ENCODE data around the gene HMCN1.
"Not testable (repeated sequence)": the region's sequence is repeated elsewhere in the genome, so short reads cannot be mapped to it uniquely, and the experiment has no call there.

Gene HMCN1

DNA sequence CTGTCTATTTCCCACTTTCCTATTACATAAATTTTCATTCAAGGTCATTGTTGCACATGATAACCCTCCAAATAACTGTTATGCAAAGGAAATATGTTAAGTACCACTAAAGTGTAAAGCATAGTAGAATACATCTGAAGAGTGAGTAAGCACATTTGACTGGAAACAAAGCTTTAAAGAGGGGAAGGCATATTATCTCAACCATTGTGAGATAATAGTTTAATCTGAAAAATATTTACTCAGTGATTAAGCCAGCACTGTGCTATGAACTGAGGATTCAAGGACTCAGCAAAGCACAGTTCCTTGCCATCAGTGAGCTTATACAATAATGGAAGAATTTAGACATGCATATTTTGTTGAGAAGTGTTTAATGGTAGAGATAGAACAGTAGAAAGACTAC is 127.4 kb downstream of the HMCN1 start:
- Histone ChIP-seq H3K36me3 (ENCODE audit: control insufficient read depth, insufficient read depth, low read length) (no peaks in the 10 kb centered on the region), H3K4me1 (ENCODE audit: control insufficient read depth, insufficient read depth, low read length) (no peaks in the 10 kb centered on the region), H3K9me3 (ENCODE audit: control insufficient read depth, low read length) (no peaks in the 10 kb centered on the region), H3K9ac (ENCODE audit: low read length) (no peak overlapping the region), H3K4me3 (ENCODE audit: low read length) (no peak overlapping the region), H3K27me3 (ENCODE audit: control insufficient read depth, insufficient read depth, low read length) (no peaks in the 10 kb centered on the region)

DNA sequence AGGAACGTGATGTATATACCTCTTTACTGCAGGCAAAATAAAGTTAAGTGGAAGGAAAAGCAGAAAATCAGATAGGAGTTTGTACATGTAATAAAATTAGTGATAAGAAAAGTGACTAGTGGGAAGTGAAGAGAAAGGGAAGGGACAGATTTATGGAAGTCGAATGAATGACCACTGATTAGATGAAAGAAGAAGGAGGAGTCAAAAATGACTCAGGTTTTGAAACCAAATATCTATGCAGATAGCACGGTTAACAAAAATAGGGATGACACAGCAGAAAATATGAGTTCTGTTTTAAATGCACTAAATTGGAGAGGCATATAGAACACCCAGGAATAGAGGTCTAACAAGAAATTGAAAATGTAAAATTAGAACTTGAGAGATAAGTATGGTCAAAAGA is 128.0 kb downstream of the HMCN1 start:
- no peaks in the 10 kb centered on the region for H3K9me3 ChIP-seq (ENCODE audit: control insufficient read depth, low read length)
- H3K4me1 ChIP-seq (ENCODE audit: control insufficient read depth, insufficient read depth, low read length), result no peaks in the 10 kb centered on the region
- no peak overlapping the region for H3K9ac ChIP-seq (ENCODE audit: low read length)
- H3K27me3 ChIP-seq (ENCODE audit: control insufficient read depth, insufficient read depth, low read length), result no peaks in the 10 kb centered on the region
- no peak overlapping the region for H3K4me3 ChIP-seq (ENCODE audit: low read length)
- H3K36me3 ChIP-seq (ENCODE audit: control insufficient read depth, insufficient read depth, low read length), result no peaks in the 10 kb centered on the region

DNA sequence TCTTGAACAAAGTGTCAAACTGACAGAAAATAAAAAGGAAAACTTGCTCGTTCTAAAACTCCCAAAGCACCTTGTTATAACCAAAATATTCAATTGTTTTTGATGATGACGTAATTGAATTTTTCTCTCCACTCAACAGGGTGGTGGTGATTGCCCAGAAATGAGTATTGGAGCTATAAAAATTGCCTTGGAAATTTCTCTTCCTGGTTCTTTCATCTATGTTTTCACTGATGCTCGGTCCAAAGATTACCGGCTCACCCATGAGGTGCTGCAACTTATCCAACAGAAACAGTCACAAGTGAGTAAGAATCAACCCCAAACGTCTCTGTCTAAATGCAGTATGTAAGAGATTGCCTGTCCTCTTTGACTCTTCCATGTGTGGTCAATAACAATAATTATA is 130.1 kb downstream of the HMCN1 start:
- H3K4me1 ChIP-seq (ENCODE audit: control insufficient read depth, insufficient read depth, low read length), result no peaks in the 10 kb centered on the region
- H3K27me3 ChIP-seq (ENCODE audit: control insufficient read depth, insufficient read depth, low read length), result no peaks in the 10 kb centered on the region
- no peaks in the 10 kb centered on the region for H3K9me3 ChIP-seq (ENCODE audit: control insufficient read depth, low read length)

DNA sequence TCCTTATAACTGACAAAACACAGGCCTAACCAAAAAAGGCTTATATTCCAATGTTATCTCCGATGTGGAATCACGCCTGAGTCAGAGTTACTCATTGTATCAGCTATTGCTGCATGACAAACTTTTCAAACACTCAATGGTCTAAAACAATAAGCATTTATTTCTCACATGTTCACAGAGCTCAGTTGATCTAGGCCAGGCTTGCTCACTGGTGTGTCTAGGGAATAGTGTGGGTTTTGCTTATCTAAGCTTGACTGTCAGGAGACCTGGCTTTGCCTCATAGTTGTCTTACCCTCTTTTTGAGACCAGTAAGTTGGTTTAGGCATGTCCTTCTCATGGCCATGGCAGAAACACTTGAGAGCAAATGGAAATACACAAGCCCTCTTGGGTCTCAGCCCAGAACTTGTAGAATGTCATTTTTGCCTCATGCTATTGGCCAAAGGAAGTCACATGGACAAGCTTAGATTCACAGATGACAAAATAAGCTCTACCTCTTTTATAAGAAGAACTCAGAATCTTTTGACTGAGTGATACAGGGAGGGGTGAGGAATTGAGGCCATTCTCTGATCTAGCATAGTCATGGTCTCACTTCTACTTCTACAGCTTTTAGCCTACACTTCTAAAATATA is 130.8 kb downstream of the HMCN1 start:
- H3K36me3 ChIP-seq (ENCODE audit: control insufficient read depth, insufficient read depth, low read length), result no peaks in the 10 kb centered on the region
- no peaks in the 10 kb centered on the region for H3K4me1 ChIP-seq (ENCODE audit: control insufficient read depth, insufficient read depth, low read length)
- H3K27me3 ChIP-seq (ENCODE audit: control insufficient read depth, insufficient read depth, low read length), result no peaks in the 10 kb centered on the region
- H3K9ac ChIP-seq (ENCODE audit: low read length), result no peak overlapping the region
- no peaks in the 10 kb centered on the region for H3K9me3 ChIP-seq (ENCODE audit: control insufficient read depth, low read length)
- H3K4me3 ChIP-seq (ENCODE audit: low read length), result no peak overlapping the region

More for the DNA sequence above, 130.1 kb downstream of the HMCN1 start:
- H3K4me3 ChIP-seq (ENCODE audit: low read length), result no peak overlapping the region
- no peak overlapping the region for H3K9ac ChIP-seq (ENCODE audit: low read length)
- no peaks in the 10 kb centered on the region for H3K36me3 ChIP-seq (ENCODE audit: control insufficient read depth, insufficient read depth, low read length)

DNA sequence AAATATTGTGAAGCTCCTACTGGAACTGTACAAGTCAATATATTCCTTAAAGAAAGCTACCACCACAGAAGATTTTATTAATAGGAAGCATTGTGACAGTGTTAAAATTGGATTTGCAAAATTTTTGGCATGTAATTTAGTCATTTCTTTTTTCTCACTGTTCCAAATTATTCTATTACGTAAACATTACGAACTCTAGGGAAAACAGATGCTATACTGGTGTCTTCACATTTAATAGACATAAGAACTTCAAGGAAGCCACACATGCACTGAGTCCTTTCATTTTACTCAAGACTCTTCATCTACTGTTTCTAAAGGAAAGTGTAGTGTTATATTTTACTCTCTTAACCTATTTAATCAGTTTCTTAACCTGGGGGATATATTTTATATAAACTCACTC is 135.4 kb downstream of the HMCN1 start:
- Histone ChIP-seq H3K27me3 (ENCODE audit: control insufficient read depth, insufficient read depth, low read length) (no peaks in the 10 kb centered on the region), H3K4me3 (ENCODE audit: low read length) (no peak overlapping the region), H3K9ac (ENCODE audit: low read length) (no peak overlapping the region), H3K9me3 (ENCODE audit: control insufficient read depth, low read length) (no peaks in the 10 kb centered on the region), H3K36me3 (ENCODE audit: control insufficient read depth, insufficient read depth, low read length) (no peaks in the 10 kb centered on the region), H3K4me1 (ENCODE audit: control insufficient read depth, insufficient read depth, low read length) (no peaks in the 10 kb centered on the region)

DNA sequence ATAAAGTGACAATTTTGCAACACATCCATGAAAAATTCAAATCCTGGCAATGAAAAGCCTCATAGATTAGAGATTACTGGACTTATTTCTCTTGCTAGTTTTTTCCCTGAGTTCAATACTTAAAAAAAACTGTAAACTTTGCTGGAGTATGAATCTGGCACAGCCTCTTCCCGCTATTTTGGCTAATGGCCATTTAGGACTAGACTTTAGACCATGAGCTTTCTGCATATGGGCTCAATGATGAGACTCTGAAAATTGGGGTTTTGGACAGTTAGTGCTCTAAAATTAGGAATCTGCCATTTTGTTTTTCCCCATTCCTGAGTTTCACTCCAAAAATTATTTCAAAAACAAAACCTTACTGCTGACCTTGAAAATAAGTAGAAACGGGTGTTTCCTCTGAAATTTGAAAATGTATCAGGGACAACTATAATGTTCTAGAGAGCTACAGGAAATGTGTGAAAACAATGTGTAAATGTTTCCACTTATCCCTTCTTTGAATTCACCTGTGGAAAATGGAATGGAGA is 137.5 kb downstream of the HMCN1 start:
- Histone ChIP-seq H3K4me1 (ENCODE audit: control insufficient read depth, insufficient read depth, low read length) (no peaks in the 10 kb centered on the region), H3K9me3 (ENCODE audit: control insufficient read depth, low read length) (no peaks in the 10 kb centered on the region)

DNA sequence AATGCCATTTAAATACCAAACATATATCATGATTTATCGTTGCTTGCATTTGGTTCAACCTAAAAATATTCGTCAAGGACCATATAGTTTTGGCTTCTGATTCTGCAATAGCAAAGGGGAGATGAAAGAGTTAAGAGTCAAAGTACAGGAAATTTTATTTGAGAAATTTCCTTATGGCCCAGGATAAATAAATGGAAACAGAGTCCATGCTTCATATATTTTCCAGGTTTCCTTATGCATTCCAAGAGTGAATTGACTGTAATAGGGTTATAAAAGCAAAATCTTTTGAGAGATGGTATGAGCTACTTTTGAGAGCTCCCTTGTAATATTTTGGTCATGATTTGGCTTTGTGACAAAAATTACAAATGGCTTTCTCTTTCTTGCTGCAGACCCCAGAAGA is 140.1 kb downstream of the HMCN1 start:
- H3K36me3 ChIP-seq (ENCODE audit: control insufficient read depth, insufficient read depth, low read length), result no peaks in the 10 kb centered on the region
- H3K9ac ChIP-seq (ENCODE audit: low read length), result no peak overlapping the region
- no peak overlapping the region for H3K4me3 ChIP-seq (ENCODE audit: low read length)

More for the DNA sequence above, 137.5 kb downstream of the HMCN1 start:
- Histone ChIP-seq H3K9ac (ENCODE audit: low read length) (no peak overlapping the region), H3K36me3 (ENCODE audit: control insufficient read depth, insufficient read depth, low read length) (no peaks in the 10 kb centered on the region), H3K27me3 (ENCODE audit: control insufficient read depth, insufficient read depth, low read length) (no peaks in the 10 kb centered on the region), H3K4me3 (ENCODE audit: low read length) (no peak overlapping the region)

DNA sequence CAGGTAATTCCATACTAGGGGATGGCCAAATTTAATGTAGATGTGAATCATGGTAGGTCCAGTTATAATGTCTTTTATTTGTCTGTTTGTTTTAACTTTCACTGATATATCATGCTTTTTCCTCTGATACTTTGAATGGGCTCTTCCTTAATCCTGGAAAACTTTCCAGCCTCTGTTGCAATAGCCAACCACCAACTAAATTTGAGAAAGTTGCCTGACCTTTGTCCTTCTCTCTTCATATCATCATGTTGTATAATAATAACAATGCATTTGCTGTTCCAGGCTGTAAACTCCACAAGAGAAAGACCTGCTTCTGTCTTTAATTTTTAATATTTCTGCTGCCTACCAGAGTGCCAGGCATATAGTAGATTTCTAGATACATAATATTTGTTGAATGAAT is 146.1 kb downstream of the HMCN1 start:
- H3K36me3 ChIP-seq (ENCODE audit: control insufficient read depth, insufficient read depth, low read length), result no peaks in the 10 kb centered on the region
- no peaks in the 10 kb centered on the region for H3K4me1 ChIP-seq (ENCODE audit: control insufficient read depth, insufficient read depth, low read length)
- no peak overlapping the region for H3K9ac ChIP-seq (ENCODE audit: low read length)
- no peaks in the 10 kb centered on the region for H3K27me3 ChIP-seq (ENCODE audit: control insufficient read depth, insufficient read depth, low read length)
- H3K4me3 ChIP-seq (ENCODE audit: low read length), result no peak overlapping the region
- H3K9me3 ChIP-seq (ENCODE audit: control insufficient read depth, low read length), result no peaks in the 10 kb centered on the region

More for the DNA sequence above, 140.1 kb downstream of the HMCN1 start:
- no peaks in the 10 kb centered on the region for H3K4me1 ChIP-seq (ENCODE audit: control insufficient read depth, insufficient read depth, low read length)
- H3K9me3 ChIP-seq (ENCODE audit: control insufficient read depth, low read length), result no peaks in the 10 kb centered on the region
- no peaks in the 10 kb centered on the region for H3K27me3 ChIP-seq (ENCODE audit: control insufficient read depth, insufficient read depth, low read length)

DNA sequence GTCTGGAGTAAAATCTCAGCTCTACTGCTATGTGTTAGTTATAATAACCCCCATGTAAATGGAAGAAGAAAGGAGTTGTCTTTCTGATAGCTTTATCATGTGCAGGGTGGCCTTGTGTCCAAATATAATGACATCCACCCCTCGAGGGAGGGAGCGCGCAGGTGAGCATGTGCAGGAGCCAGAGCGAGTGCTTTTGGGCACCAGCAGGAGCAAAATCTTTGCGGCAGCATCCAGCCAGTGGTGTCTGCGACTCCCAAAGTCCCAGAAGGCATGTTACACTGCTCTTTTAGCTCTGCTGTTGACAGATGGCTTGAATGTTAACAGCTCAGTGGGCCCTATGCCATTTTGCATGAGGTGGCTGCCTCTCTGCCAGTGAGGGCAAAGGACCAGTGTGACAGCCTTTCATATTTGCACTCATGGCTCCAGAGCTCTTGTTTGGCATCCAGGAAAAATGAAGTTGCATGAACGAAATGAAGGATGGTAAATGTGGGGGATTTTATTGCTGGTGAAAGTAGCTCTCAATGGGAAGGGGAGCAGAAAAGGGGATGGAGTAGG is 146.7 kb downstream of the HMCN1 start:
- no peaks in the 10 kb centered on the region for H3K4me1 ChIP-seq (ENCODE audit: control insufficient read depth, insufficient read depth, low read length)
- H3K4me3 ChIP-seq (ENCODE audit: low read length), result no peak overlapping the region
- no peaks in the 10 kb centered on the region for H3K9me3 ChIP-seq (ENCODE audit: control insufficient read depth, low read length)
- H3K36me3 ChIP-seq (ENCODE audit: control insufficient read depth, insufficient read depth, low read length), result no peaks in the 10 kb centered on the region
- H3K9ac ChIP-seq (ENCODE audit: low read length), result no peak overlapping the region
- H3K27me3 ChIP-seq (ENCODE audit: control insufficient read depth, insufficient read depth, low read length), result no peaks in the 10 kb centered on the region

DNA sequence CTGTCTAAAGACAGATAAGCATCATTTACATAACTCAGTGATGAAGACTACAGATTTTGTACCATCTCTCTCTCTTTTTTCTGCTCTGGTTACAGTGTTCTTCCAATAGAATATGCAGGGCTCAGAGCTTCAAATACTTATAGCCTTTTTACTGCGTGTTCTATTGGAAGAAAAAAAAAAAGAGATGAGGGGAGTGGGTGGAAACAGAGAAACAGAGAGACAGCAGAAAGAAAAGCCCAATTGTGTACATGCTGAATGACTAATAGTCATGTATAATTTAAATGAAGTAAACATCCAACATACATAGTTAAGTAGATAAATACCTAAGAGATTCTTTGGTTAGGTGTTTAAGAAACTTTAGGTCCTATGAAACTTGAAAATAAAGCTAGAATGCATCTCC is 151.9 kb downstream of the HMCN1 start:
- no peaks in the 10 kb centered on the region for H3K4me1 ChIP-seq (ENCODE audit: control insufficient read depth, insufficient read depth, low read length)
- no peaks in the 10 kb centered on the region for H3K9me3 ChIP-seq (ENCODE audit: control insufficient read depth, low read length)
- H3K9ac ChIP-seq (ENCODE audit: low read length), result no peak overlapping the region
- no peaks in the 10 kb centered on the region for H3K36me3 ChIP-seq (ENCODE audit: control insufficient read depth, insufficient read depth, low read length)
- no peak overlapping the region for H3K4me3 ChIP-seq (ENCODE audit: low read length)
- H3K27me3 ChIP-seq (ENCODE audit: control insufficient read depth, insufficient read depth, low read length), result no peaks in the 10 kb centered on the region

DNA sequence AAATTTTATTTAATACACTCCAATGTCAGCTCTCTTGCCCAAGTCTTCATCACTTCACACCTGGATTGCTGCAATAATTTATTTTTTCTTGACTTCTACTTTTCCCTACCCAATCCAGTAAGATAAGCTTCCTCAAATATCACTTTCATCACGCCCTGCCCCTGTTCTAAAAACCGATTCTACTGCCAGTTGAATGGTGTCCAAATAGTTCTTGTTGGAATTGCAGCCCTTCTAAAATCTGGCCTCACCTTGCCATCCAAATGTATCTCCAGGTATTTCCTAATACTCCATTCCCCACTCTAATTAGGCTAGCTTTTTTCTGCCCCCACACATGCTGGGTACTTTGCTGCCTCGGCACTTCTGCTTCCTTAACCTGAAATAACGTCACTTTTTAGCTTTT is 152.5 kb downstream of the HMCN1 start:
- Histone ChIP-seq H3K9me3 (ENCODE audit: control insufficient read depth, low read length) (no peaks in the 10 kb centered on the region), H3K36me3 (ENCODE audit: control insufficient read depth, insufficient read depth, low read length) (no peaks in the 10 kb centered on the region), H3K4me1 (ENCODE audit: control insufficient read depth, insufficient read depth, low read length) (no peaks in the 10 kb centered on the region), H3K9ac (ENCODE audit: low read length) (no peak overlapping the region), H3K4me3 (ENCODE audit: low read length) (no peak overlapping the region), H3K27me3 (ENCODE audit: control insufficient read depth, insufficient read depth, low read length) (no peaks in the 10 kb centered on the region)

DNA sequence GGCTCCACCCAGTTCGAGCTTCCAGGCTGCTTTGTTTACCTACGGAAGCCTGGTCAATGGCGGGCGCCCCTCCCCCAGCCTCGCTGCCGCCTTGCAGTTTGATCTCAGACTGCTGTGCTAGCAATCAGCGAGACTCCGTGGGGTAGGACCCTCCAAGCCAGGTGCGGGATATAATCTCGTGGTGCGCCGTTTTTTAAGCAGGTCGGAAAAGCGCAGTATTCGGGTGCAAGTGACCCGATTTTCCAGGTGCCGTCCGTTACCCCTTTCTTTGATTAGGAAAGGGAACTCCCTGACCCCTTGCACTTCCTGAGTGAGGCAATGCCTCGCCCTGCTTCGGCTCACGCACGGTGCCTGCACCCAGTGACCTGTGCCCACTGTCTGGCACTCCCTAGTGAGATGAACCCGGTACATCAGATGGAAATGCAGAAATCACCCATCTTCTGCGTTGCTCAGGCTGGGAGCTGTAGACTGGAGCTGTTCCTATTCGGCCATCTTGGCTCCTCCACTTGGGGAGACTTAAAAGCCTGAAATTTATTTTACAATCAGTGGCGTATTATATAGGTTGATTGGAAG is 158.7 kb downstream of the HMCN1 start:
- H3K36me3 ChIP-seq (ENCODE audit: control insufficient read depth, insufficient read depth, low read length); H3K4me3 ChIP-seq (ENCODE audit: low read length); H3K9me3 ChIP-seq (ENCODE audit: control insufficient read depth, low read length); H3K4me1 ChIP-seq (ENCODE audit: control insufficient read depth, insufficient read depth, low read length); H3K9ac ChIP-seq (ENCODE audit: low read length); H3K27me3 ChIP-seq (ENCODE audit: control insufficient read depth, insufficient read depth, low read length): not testable (repeated sequence)
